BJ (cell line): ENCODE measurements around the gene MADCAM1. TPM values are rescaled to one million over a fixed set of nuclear protein-coding genes. Genes with fewer than 3 reads are reported as not detected.

Experiments used
- CTCF ChIA-PET: fragments of 350-600 bp; formaldehyde crosslinking; extraction: SDS; loops from one replicate; lab custom pipeline; 2021; ENCODE audit warnings: antibody characterized with exemption, inconsistent platforms; lab: Yijun Ruan, JAX
- POLR2A ChIA-PET: fragments of 300-600 bp; sonication (Branson Sonifier 250); formaldehyde crosslinking; extraction: SDS; loops from one replicate; lab custom pipeline; 2021; ENCODE audit warnings: antibody characterized with exemption; lab: Charles Lee
- DNase-seq: peaks from one replicate; pipeline ENCODE4 v3.0.0-alpha.2; 2011; ENCODE audit warnings: low read depth
- H3K27me3 ChIP-seq: 2 replicates; pipeline ENCODE4 v1.6.0; 2011; ENCODE audit warnings: low read length; ENCODE audit not compliant: control insufficient read depth, insufficient read depth
- H3K36me3 ChIP-seq: 2 replicates; pipeline ENCODE4 v1.5.1; 2011; ENCODE audit warnings: low read length; ENCODE audit not compliant: control insufficient read depth, insufficient read depth
- H3K4me3 ChIP-seq: 2 replicates; pipeline ENCODE4 v1.5.1; 2011; ENCODE audit warnings: low read depth, mild to moderate bottlenecking, control low read depth, low read length
- CTCF ChIP-seq: IDR thresholded peaks from 2 replicates; pipeline ENCODE4 v1.5.1; 2011; ENCODE audit warnings: low read depth, mild to moderate bottlenecking, control low read depth, inconsistent platforms, low read length, moderate library complexity; ENCODE audit not compliant: insufficient read depth
- polyA plus RNA-seq: library from polyadenylated mRNA; depleted of rRNA; stranded (reverse); fragments of >200 nt; gene quantifications from 2 replicates; pipeline ENCODE4 v1.2.3, GENCODE V29; 2011

The MADCAM1 gene
- polyA plus RNA-seq, 1 experiment: 0.10 TPM

- ChIA-PET CTCF (interaction anchor here (0.5 to 1.9 kb wide), 6 partner anchors 8 to 174 kb away, joined by 3 to 16 read pairs (median 3); no protein-coding TSS in a partner anchor), POLR2A (interaction anchor here (0.6 kb wide), 1 partner anchor 773 kb away, joined by 4 read pairs; the partner anchor contains the start of gene CIRBP)
- Histone ChIP-seq H3K36me3 (no peaks in the 10 kb centered on the region), H3K27me3 (peaks cover 11% of the 10 kb centered on the region), H3K4me3 (no peak overlapping the region)
- TF ChIP-seq CTCF: peak; percentile 76
- DNase-seq: no peak
Measured at GRCh38 chr19:495402-496111, 729 bp upstream of the MADCAM1 start.

- Histone ChIP-seq H3K36me3 (no peaks in the 10 kb centered on the region), H3K4me3 (no peak overlapping the region), H3K27me3 (peaks cover 11% of the 10 kb centered on the region)
- no peak for TF ChIP-seq CTCF
- ChIA-PET POLR2A (no interaction called here), CTCF (interaction anchor here (1.5 kb wide), 1 partner anchor 10 kb away, joined by 4 read pairs; the partner anchor contains the start of gene TPGS1)
- DNase-seq: no peak
Measured at GRCh38 chr19:496986-497385, 700 bp downstream of the MADCAM1 start.

- ChIA-PET CTCF (interaction anchor here (0.9 to 1.5 kb wide), 2 partner anchors 9 to 13 kb away, joined by 3 to 4 read pairs; partner anchors contain the start of gene TPGS1), POLR2A (no interaction called here)
- no peak for TF ChIP-seq CTCF
- DNase-seq: no peak
- Histone ChIP-seq H3K27me3 (peaks cover 11% of the 10 kb centered on the region), H3K36me3 (no peaks in the 10 kb centered on the region), H3K4me3 (no peak overlapping the region)
Measured at GRCh38 chr19:497491-497868, 1.2 kb downstream of the MADCAM1 start.

- no peak overlapping the region for H3K4me3 ChIP-seq
- peaks cover 11% of the 10 kb centered on the region for H3K27me3 ChIP-seq
- TF ChIP-seq CTCF: no peak
- DNase-seq: no peak
- CTCF ChIA-PET: interaction anchor here (0.9 to 1.5 kb wide), 2 partner anchors 9 to 13 kb away, joined by 3 to 4 read pairs; partner anchors contain the start of gene TPGS1
- no peaks in the 10 kb centered on the region for H3K36me3 ChIP-seq
- POLR2A ChIA-PET: no interaction called here
Measured at GRCh38 chr19:497869-498510, 1.7 kb downstream of the MADCAM1 start.

- H3K27me3 ChIP-seq: peaks cover 11% of the 10 kb centered on the region
- CTCF ChIA-PET: interaction anchor here (0.9 to 1.5 kb wide), 2 partner anchors 8 to 12 kb away, joined by 3 to 4 read pairs; partner anchors contain the start of gene TPGS1
- no peak overlapping the region for H3K4me3 ChIP-seq
- no peak for TF ChIP-seq CTCF
- POLR2A ChIA-PET: no interaction called here
- no peak for DNase-seq
- H3K36me3 ChIP-seq: no peaks in the 10 kb centered on the region
Measured at GRCh38 chr19:498511-498891, 2.2 kb downstream of the MADCAM1 start.
